ENCODE results near the gene UAP1L1.

The UAP1L1 gene

DNA sequence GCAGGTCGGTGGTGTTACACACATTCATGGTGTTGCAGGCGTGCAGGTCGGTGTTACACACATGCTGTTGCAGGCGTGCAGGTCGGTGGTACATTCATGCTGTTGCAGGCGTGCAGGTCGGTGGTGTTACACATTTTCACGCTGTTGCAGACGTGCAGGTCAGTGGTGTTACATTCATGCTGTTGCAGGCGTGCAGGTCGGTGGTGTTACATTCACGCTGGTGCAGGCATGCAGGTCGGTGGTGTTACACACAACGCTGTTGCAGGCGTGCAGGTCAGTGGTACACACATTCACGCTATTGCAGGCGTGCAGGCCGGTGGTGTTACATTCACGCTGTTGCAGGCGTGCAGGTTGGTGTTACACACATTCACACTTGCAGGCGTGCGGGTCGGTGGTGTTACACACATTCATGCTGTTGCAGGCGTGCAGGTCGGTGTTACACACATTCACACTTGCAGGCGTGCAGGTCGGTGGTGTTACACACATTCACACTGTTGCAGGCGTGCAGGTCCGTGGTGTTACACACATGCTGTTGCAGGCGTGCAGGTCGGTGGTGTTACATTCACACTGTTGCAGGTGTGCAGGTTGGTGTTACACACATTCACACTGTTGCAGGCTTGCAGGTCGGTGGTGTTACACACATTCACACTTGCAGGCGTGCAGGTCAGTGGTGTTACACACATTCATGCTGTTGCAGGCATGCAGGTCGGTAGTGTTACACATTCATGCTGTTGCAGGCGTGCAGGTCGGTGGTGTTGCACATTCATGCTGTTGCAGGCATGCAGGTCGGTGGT lies 26.1 kb downstream of the UAP1L1 start:
- DNase-seq = no peak

DNA sequence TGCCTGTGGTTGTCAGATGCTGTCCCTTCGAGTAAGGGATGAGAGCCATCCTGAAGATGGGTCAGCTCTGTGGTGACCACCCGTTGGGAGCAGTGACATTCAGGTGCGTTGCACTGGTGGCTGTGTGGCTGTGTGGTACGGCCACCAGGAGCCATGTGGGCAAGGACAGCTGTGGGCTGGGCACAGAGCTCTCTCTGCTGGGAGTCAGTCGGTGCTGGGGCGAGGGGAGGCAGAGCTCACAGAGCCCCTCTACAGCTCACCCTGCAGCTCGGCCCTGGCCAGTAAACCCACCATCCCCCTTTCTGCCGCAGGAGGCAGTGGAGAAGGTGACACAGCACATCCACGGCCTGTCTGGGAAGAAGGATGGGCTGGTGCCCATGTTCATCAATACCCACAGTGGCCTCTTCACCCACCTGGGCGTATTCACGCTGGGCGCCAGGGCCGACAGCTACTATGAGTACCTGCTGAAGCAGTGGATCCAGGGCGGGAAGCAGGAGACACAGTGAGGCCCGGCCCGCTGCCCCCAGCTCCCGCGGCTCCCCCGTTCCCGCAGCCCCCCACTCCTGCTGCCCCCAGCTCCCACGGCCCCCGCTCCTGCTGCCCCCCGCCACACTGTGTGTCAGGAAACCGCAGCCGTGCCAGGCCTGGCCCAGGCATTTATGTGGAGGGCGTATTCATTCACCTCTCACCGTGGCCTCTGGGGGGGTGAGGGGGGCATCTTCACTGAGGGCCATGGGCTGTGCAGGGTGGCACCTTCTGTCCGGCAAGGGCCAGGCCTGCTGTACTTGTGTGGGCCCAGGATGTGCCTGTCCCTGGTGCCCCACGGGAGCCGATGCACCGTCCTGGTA lies 28.7 kb downstream of the UAP1L1 start:
- DNase-seq = no peak

DNA sequence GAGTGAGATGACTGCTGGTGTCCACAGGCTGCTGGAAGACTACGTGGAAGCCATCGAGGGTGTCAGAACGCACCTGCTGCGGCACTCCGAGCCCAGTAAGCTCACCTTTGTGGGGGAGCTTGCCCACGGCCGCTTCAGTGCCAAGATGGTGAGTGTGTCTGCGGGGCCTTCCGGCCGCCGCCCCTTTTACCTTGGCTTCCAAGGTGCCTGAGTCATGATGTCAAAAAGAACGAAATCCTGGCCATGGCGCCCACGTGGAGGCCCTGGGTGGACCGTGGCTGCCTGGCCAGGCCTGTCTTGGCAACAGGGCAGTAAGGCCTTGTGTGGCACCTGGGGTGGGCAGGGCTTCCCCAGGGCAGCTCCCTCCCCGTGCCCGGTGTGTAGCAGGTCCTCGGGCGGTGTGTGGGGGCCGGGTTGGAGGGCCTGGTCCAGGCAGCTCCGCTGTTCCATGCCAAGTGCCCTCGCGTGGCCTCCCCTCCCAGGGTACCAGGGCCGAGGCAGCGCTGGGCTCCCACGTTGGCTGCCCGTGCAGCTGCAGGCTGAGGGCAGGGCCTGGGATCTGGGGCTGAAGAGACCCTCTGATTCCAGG lies 29.4 kb downstream of the UAP1L1 start:
- no peak for DNase-seq

DNA sequence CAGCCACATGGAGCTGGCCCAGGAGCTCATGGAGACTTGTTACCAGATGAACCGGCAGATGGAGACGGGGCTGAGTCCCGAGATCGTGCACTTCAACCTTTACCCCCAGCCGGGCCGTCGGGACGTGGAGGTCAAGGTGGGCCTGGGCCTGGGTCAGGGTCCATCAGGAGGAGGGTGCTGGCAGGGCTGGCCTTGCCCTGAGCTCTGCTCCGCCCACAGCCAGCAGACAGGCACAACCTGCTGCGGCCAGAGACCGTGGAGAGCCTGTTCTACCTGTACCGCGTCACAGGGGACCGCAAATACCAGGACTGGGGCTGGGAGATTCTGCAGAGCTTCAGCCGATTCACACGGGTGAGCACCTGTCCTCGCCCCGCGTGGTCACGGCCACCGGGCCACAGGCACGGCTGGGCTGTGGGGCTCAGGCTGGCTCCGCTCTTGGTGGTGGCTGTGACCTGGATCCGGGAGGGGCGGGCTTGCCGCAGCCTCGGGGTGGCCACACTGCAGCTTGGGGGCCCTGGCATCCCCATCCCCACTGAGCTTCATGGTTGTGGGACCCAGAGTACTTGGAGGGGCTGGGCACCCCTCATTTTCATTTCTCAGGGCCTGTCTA lies 30.1 kb downstream of the UAP1L1 start:
- no peak for DNase-seq

DNA sequence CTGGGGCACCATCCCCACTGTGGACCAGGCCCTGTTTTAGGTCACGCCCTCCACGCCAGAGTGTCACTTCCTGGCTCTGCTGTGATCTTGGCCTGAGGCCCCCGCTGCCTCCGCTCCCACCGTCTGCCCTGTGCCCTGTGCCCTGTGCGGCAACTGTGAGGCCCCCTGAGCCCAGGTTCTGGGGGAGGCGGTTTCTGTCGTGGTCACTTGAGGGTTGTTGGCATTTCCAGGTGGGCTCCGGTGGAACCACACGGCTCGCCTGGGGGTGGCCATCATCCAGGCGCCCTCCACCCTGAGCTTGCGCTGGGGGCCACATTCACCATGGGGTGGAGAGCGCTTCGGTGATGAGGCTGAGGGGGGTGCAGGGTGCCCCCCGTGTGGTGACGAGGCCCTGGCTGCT lies 30.7 kb downstream of the UAP1L1 start:
- no peak for DNase-seq

DNA sequence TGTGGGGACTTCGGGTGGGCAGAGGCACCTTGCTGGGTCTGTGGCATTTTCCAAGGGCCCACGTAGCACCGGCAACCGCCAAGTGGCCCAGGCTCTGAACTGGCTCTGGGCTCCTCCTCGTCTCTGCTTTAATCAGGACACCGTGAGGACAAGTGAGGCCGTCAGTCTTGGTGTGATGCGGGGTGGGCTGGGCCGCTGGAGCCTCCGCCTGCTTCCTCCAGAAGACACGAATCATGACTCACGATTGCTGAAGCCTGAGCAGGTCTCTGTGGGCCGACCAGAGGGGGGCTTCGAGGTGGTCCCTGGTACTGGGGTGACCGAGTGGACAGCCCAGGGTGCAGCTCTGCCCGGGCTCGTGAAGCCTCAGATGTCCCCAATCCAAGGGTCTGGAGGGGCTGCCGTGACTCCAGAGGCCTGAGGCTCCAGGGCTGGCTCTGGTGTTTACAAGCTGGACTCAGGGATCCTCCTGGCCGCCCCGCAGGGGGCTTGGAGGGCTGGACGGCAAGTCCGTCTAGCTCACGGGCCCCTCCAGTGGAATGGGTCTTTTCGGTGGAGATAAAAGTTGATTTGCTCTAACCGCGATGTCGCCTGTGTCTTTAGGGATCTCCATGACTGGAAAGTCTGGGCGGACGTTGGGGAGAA lies 31.4 kb downstream of the UAP1L1 start:
- DNase-seq = no peak

DNA sequence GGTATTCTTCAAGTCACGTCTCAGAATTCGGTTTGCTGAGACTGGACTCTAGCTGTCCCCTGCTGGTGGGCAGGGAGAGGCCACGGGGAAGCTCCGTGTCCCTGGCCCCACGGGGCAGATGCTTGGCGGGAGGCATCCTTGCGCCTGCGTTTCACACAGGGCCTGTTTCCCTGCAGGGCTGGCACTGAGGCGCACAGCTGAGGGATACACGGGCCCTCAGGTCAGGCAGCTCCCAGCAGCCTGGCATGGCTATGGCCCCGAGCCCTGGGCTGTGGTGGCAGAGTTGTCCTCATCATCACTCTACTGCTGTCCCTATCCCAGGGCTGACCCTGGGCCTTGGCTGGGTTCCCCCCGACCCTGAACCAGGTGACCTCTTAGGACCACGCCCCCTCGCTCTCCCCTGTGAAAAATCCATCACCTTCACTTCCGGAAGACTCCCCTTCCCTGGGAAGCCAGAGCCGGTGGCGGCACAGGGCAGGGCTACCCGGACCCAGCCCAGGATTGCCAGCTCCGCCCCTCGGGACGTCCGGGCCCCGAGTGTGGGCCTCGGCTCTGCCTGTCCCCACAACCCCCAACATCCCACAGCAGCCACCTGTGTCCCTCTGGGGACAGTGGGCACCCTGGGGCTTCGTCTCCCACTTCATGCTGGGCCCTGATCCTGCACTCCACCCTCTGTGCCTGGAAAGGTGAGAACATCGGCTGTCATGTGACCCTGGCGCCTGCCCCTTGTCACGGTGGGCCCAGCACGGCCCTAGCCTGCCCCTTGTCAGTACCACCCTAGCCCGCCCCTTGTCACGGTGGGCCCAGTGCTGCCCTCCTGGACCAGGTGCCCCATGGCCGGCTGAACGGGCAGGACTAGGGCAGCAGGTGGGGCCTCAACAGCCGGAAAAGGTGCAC lies 32.2 kb downstream of the UAP1L1 start:
- no peak for DNase-seq

DNA sequence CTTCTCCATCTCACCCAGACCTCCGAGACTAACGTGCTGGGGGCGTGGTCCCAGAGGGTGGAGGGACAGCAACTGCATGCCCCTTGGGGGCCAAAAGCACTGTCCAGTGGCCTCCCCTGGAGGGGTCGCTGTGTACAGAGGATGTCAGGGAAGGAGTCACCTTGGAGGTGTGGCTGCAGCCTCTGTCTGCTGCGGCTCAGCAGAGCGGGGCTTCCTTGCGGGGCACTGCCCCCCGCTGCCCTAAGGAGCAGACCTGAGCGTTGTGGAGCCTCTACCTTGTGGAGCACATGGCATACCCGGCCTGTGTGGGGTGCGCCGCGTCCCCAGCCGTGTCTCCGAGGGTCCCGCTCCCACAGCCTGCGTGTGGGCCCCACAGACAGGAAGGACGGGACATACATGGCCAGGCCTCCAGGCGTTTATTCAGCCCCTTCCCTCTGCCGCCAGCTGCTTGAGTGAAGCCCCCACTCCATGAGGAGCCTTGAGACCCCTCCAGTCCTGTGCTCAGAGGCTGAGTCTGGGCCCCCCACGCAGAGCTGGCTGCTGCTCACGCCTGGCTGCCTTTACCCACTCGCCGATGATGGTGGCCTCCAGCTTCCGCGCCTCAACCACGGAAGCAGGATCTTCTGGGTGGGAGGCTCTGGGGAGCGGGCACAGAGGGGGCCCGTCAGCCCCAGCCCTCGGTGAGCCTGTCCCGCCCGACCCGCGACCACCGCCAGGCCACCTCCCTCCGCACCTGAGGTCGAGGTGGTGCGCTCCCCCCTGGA lies 33.0 kb downstream of the UAP1L1 start:
- no peak for DNase-seq

DNA sequence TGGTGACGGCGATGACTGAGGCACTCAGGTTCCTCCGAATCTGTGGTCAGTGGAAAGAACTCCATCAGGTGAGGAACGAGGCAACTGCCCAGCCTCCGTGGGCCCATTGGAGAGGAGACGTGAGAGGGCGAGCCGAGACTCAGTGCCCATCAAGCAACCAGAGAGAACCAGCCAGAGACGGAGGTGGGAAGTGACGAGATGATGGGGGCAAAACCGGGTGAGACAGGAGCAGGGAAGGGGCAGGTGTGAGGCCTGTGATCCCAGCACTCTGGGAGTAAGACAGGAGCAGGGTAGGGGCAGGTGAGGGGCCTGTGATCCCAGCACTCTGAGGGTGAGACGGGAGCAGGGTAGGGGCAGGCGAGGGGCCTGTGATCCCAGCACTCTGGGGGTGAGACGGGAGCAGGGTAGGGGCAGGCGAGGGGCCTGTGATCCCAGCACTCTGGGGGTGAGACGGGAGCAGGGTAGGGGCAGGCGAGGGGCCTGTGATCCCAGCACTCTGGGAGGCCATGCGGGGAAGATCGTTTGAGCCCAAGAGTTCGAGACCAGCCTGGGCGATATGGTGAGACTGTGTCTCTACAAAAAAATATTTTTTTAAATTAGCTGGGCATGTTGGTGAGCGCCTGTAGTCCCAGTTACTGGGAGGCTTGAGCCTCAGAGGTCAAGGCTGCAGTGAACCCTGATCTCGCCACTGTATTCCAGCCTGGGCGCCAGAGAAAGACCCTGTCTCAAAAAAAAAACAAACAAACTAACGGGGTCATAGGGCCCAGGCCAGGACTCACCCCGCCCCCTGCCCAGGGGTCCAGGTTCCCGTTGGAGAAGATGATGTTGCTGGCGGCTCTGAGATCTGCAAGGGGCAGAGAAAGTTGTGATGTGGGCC lies 33.8 kb downstream of the UAP1L1 start:
- no peak for DNase-seq

DNA sequence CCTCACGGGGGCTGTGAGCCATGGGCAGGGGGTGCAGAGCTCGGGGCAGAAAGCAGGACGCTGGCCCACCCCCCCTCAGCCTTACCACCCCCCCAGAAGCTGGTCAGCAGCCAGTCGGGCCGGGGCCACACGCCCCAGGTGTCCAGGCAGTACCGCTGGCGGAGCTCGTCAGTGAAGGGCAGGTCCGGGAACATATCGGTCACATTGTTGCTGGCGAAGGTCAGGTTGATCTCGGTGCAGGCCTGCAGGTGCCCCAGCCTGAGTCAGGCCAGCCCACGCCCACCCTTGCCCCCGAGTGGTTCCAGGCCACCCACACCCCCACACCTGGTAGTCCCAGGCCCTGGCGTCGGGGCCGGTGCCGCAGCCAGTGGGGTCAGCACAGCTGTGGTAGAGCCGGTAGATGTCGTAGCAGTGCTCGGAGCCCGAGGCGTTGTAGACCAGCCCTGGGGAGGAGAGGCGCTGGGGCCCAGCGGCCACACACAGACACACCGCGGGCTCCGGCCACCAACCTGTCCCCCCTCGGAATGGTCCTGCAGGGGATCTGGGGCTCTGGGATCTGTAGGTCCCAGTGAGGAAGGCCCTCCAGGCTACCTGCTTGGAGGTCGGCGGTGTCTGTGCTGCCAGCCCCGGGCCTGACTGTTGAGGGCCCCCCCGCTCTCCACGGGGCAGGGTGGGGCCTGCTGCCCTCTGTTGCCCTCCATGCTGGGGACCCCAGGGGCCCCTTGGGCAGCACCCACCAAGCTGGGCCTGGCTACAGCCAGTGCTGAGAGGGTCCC lies 34.7 kb downstream of the UAP1L1 start:
- no peak for DNase-seq

DNA sequence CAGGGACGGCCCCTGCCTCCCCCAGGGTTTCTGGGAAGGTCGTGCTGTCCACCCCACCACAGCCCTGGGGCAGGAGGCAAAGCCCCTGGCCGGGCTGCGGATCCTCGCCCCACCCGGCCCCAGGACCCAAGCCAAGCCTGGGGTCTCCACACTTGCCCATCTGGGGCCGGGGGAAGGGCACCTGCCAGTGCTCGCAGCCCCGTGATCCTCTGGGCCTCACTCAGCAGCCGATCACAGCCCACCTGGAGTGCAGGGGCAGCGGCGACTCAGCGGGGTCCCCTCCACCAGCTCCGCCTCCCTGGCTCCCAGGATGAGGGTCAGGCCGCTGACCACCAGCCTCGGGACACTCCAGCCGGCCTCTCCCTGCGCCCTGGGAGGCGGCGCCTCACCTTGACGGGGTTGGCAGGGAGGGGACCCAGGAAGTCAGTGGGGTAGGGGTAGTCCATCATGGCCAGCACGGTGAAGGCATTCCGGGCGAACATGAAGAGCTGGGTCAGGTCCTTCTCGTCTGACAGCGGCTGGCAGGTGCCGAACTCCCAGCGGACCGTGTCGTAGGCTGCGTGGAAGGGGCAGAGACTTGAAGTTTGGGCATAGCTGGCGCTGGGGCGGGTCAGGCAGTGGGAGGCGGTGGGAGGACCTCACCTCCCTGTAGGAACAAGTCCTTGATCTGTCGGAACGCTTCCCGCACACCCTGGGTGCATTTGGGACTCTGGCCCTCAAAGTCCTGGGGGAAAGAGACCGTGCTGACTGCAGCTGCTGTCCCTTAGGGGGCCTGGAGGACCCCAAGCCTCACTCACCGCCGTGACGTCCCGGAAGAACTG lies 35.5 kb downstream of the UAP1L1 start:
- no peak for DNase-seq

DNA sequence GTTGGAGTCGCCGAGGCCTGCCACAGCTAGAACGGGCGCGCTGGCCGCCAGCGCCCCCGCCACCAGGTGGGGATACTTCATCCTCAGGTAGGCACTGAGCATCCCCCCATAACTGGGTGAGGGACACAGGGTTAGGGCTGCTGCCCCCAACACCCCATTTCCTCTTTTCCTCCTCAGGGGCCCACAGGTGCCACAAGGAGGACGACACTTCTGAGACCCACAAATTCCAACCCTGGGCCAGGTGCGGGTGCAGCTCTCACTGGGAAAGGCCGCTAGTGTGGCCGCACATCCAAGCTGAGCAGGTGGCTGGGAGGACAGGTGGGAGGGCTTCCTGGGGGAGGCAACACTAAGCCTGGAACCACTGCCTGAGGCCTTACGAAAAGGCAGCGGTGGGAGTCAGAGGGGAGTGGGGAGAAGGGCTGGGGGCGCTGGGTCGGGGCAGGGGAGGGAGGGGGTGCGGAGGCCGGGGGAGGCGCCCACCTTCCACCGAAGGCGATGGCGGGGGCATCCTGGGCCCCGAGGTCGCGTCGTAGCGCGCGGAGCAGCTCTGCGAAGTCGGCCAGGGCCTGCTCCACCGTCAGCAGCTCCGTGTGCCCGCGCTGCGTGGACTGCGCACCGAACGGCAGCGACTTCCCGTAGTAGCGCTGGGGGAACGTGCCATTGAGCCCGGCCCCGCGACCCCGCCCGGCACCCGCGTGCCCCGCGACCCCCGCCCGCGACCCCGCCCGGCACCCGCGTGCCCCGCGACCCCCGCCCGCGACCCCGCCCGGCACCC lies 36.3 kb downstream of the UAP1L1 start:
- peak; percentile 54 for DNase-seq

DNA sequence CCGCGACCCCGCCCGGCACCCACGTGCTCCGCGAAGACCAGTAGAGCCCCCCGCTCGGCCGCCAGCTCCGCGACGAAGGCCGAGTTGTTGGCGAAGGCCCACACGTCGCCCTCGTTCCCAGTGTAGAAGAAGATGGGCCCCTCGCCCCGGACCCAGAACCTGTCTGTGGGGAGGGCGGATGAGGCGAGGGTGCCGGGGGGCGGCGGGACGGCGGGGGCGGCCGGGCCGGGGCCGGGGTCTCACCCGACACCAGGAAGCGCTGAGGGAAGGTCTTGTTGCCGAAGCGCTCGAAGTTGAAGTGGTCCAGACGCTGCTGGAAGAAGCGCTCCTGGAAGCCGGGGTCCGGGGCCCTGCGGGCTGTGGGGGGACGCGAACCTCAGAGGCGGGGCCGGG lies 36.9 kb downstream of the UAP1L1 start:
- no peak for DNase-seq

DNA sequence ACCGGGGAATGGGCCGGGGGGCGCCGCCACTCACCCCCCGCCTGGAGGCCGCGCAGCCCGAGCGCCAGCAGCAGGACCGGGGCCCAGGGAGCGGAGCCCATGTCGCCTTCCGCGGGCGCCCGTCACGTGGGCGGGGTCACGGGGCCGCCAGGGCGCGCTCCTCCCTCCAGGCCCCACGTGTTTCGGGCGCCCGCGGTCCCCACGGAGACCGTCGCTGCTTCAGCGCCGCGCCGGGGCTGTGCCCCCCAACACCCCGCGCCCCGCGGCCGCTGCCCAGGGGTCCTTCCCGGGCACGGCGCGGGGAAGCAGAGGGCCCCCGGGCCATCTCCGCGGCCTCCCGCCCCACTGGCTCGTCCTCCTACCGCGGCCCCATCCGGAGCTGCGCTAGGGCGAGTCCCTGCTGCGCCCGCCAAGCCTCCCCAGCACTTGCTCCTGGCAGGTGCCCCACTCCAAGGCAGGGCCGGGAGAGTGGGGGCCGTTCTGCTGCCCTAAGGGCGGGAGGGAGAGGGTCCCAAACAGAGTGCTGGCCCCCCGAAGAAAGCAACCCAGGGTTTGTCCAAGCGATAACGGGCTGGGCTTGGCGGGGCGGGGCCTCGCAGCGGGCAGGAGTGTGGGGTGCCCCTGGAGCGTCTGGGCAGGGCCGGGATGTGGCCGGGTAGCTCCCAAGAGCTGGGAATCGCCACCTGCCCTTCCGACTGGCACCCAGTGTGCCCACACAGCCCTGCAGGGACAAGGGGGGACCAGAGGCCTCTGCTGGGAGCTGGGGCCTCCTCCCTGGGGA lies 37.5 kb downstream of the UAP1L1 start, which contains the start of gene DPP7:
Gene DPP7, minus strand, starts transcription at position 121 of the 781 bp plus-strand sequence. Its CDS starts 20 bp downstream, at position 101.
- DNase-seq = peak; percentile 86

DNA sequence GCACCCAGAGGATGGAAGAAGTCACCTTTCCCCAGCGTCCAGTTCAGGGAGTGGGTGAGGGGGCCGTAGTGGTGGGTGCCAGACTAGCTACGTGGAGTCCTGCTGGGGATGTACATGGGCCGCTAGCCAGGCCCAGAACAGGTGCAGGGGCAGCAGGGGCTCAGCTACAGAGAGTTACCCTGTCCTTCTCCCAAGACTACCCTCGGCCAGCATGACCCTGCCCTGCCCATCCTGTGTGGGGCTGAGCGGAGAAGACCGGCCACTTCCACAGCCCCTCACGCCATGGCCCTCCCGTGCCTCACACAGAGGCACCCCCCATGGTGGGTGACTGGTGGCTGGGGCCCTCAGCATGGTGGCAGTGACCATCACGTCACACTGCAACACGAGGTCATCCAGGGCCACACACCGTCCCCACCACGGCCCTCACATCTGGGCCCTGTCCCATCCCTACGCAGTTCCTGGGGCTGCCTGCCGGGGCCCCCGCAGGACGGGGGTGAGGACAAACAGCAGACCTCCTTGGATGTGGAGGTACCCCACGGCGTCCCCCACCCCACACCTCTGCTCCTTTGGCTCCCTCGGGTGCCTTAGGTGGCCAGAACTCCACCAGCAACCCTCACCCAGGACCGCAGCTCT lies 38.2 kb downstream of the UAP1L1 start:
- no peak for DNase-seq

DNA sequence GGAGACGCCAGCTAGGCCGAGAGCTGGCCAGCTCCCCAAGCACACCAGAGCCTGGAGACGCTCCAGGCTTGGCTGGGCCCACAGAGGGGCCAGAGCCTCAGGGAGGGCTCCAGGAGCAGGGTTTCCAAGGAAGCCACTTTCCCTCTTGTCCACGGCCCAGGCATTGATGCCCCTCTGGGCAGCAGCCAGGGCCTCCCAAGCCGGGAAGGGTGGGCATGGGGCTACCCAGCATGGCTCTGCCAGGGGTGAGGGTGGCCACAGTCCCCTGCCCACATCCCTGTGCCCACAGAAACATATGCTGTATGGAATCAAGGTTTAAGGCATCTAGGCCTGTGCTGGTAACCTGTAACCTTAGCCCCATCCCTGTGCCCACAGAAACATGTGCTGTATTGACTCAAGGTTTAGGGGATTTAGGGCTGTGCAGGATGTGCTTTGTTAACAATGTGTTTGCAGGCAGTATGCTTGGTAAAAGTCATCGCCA lies 38.8 kb downstream of the UAP1L1 start:
- no peak for DNase-seq
